Stimulated activated naive CD8-positive, alpha-beta T cell treated with anti-CD3 and anti-CD28 coated beads, Interleukin-15, Interleukin-2, amounts not matched to agents 100 U/mL and 50 U/mL, for 24 hours (primary cell): Measurements from ENCODE around the gene THAP4.
"Not testable (repeated sequence)": the region's sequence is repeated elsewhere in the genome, so short reads cannot be mapped to it uniquely, and the experiment has no call there.

Experiments
- ATAC-seq: fragments of 150-1000 bp; cut with Tn5 transposase; one replicate; pipeline ENCODE4 v1.10.0; 2021
- DNase-seq: peaks from one replicate; pipeline ENCODE4 v3.0.0; 2021

THAP4 gene

DNA sequence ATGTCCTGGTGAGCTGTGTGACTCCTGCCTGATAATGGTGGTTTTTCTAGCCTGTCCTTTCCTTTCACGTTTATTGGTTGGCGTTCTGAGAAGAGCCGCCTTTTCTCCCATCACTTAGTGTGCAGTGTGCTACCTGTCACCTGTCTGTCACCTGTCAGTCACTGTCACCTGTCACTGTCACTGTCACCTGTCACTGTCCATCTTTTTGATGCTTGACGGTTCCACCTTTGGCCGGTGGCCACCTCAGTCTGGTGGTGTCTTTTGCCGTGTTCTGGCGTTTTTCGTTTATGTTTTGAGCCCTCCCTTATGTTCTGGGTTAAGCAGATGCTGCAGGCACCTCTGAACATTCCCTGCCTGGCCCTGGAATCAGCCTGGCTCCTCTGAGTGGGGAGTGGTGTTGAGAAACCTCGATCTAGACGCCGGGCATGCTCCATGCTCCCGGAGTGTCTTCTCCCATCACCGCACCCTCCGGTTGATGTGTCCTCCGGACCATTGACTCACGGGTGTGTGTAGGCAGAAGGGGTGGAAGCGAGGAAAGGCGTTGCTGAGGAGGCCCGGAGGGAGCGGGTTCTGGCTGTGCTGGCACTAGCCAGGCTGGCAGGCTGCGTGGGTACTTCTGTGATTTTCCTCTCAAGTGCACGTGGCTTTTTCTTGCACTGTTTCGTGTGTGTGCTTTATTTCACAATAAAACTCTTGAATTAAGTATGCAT, 28.9 kb upstream of the THAP4 start:
- ATAC-seq, result no peak

GRCh38 chr2:241662731-241663130, 25.8 kb upstream of the THAP4 start:
- DNase-seq, ATAC-seq: not testable (repeated sequence)

More for the DNA sequence above, 28.9 kb upstream of the THAP4 start:
- DNase-seq, result no peak

GRCh38 chr2:241660593-241661213, 23.7 kb upstream of the THAP4 start:
- DNase-seq (no peak), ATAC-seq (no peak)

GRCh38 chr2:241659150-241659739, 22.3 kb upstream of the THAP4 start:
- DNase-seq, result peak; percentile 34
- ATAC-seq, result no peak

- ATAC-seq (no peak), DNase-seq (no peak)
Observed at GRCh38 chr2:241658296-241658695, 21.3 kb upstream of the THAP4 start.

- ATAC-seq (no peak), DNase-seq (no peak)
Observed at GRCh38 chr2:241657786-241658254, 20.9 kb upstream of the THAP4 start.

DNA sequence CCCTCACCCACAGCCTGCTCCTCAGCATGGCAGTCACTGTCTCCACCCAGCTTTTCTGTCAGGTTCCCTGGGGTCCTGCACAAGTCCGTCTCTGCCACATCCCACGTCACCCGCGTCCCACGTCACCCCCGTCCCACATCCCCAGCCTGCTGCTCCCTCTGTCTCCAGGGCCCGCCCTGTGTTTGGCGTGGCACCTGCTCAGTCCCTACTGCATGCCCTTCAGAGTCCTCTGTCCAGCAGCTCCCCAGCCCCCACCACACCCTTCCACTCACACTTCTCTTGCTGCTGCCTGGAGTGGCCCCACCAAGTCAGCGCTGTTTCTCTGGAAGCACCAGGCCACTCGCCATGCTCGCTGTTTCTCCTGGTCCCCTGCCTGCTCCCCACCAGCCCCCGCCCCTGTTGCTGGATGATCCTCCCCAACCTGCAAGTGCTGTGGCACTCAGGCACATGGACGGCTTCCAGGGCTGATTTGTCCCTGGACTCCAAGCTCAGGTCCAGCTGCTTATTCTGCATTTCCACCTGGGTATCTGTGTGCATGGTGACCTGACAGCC, 19.3 kb upstream of the THAP4 start:
- DNase-seq (no peak), ATAC-seq (no peak)

GRCh38 chr2:241655516-241656189, 18.7 kb upstream of the THAP4 start:
- no peak for ATAC-seq
- no peak for DNase-seq

GRCh38 chr2:241654551-241654950, 17.6 kb upstream of the THAP4 start:
- DNase-seq, result no peak
- ATAC-seq, result no peak

DNA sequence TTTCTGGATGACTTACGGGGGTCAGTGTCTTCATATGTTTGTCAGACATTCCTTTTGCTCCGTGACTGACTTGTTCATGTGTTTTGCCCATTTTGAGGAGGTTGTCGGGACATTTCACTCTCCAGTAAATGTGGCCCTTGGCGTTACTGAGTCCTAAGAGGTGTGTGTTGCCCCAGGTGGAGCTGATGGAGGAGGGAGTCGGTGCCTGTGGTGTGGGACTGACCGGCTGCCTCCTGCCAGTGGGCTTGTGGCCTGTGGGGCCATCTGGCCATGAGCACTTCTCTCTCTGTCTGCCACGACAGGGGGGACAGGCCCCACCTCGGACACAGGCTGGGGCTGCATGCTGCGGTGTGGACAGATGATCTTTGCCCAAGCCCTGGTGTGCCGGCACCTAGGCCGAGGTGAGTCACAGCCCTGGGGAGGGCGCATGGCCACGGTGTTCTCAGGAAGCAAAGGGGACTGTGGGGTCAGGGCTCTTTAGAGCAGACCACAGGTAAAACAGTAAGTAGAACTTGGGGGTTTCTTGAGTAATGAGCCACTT, 16.3 kb upstream of the THAP4 start:
- no peak for DNase-seq
- no peak for ATAC-seq

DNA sequence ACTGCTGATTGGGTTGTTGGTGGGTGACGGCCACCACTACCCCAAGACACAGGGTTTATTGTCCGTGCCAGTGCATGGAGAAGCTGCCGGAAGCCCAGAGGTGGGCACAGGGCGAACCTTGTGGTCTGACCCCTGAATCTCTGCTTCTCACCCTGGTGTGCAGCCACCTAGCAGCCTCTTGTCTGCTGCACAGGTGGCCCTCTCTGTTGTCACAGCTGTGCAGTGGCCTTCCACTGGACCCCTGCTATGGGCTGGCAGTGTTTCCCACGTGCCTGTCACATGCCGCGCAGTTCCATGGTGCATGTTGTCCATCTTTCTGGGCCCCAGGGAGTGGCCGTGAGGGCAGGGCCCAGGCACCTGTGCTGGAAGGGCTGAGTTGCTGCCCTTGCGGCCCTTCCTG, 15.8 kb upstream of the THAP4 start:
- ATAC-seq (no peak), DNase-seq (no peak)

- ATAC-seq (no peak), DNase-seq (no peak)
Observed at GRCh38 chr2:241652142-241652541, 15.2 kb upstream of the THAP4 start.

DNA sequence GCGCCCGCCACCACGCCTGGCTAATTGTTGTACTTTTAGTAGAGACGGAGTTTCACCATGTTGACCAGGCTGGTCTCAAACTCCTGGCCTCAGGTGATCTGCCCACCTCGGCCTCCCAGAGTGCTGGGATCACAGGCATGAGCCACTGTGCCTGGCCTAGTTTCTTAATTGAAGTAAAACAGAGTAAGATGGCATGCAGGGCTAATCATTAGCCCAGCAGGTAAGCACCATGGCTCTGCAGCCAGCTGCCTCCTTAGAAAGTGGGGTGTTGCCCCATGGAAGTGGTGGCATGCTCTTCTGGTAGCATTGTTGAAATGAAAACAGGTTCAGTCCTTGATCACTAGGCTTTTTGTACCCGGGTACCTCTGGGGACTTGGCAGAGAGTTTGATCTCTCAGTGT, 13.0 kb upstream of the THAP4 start:
- DNase-seq (no peak), ATAC-seq (no peak)

- ATAC-seq (no peak), DNase-seq (no peak)
Observed at GRCh38 chr2:241649404-241649803, 12.4 kb upstream of the THAP4 start.

DNA sequence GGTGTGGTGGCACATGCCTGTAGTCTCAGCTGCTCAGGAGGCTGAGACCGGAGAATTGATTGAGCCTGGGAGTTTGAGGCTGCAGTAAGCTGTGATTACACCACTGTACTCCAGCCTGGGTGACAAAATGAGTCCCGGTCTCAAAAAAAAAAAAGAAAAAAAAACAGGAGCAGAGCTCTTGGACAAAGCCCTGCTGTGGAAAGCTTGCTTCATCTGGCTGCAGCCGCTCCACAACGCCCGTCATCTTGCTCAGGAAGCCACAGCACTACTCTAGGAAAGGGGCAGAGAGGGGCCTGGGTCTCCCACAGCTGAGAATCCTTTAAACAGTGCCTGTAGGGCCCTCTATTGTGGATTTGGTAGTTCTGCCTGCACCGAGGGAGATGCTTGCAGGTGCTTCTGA, 11.5 kb upstream of the THAP4 start:
- DNase-seq (no peak), ATAC-seq (no peak)

- ATAC-seq (no peak), DNase-seq (no peak)
Observed at GRCh38 chr2:241645915-241646645, 9.1 kb upstream of the THAP4 start.

GRCh38 chr2:241645056-241645914, 8.3 kb upstream of the THAP4 start:
- no peak for ATAC-seq
- DNase-seq, result no peak

GRCh38 chr2:241641631-241642030, 4.7 kb upstream of the THAP4 start:
- ATAC-seq, result no peak
- DNase-seq, result no peak

- ATAC-seq, result no peak
Observed at GRCh38 chr2:241640165-241640795, 3.3 kb upstream of the THAP4 start.

DNA sequence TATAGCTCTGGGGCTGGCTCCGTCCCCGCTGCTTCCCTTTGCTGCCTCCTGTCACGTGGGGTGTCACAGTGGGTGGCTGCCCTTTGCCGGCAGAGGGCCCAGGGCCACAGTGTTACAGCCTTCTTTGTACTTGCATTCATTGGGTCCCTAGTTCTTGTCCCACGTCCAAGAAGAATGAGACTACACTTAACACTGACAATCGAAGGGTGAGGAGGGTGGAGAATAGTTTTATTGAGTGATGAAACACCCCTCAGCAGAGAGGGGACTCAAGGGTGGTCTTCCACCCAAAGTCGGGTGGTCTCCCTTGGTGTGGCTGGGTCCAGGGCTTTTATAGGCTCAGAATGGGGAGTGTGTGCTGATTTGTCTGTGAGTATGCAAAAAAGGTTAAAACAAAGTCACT, 2.4 kb upstream of the THAP4 start:
- ATAC-seq (no peak), DNase-seq (no peak)

More at GRCh38 chr2:241640165-241640795, 3.3 kb upstream of the THAP4 start:
- no peak for DNase-seq
